SIG-M5 treated with dmso at 0.1 percent for 504 hours (cell line): ENCODE measurements around the gene HLA-DRB5.
"Not testable (repeated sequence)": the region's sequence is repeated elsewhere in the genome, so short reads cannot be mapped to it uniquely, and the experiment has no call there.

Experiments used
- DNase-seq: peaks from one replicate; lab custom pipeline; 2025; ENCODE audit not compliant: unreplicated experiment; lab: John Stamatoyannopoulos, UW

Gene HLA-DRB5

GRCh38 chr6:32529697-32530430 is at the start of gene HLA-DRB5:
Gene HLA-DRB5, minus strand, starts transcription at chr6:32530287. Its CDS starts 63 bp downstream, at chr6:32530224.
- no peak for DNase-seq

GRCh38 chr6:32578962-32579361 is 48.9 kb upstream of the HLA-DRB5 start:
- no peak for DNase-seq

- DNase-seq, result not testable (repeated sequence)
Measured at GRCh38 chr6:32577493-32577892, 47.4 kb upstream of the HLA-DRB5 start.

- DNase-seq, result no peak
Measured at GRCh38 chr6:32576250-32576649, 46.2 kb upstream of the HLA-DRB5 start.

GRCh38 chr6:32570363-32570905 is 40.3 kb upstream of the HLA-DRB5 start:
- DNase-seq, result no peak

GRCh38 chr6:32568561-32568960 is 38.5 kb upstream of the HLA-DRB5 start:
- no peak for DNase-seq

GRCh38 chr6:32566957-32567356 is 36.9 kb upstream of the HLA-DRB5 start:
- no peak for DNase-seq

GRCh38 chr6:32565511-32565910 is 35.4 kb upstream of the HLA-DRB5 start:
- no peak for DNase-seq

- DNase-seq, result peak; percentile 15
Measured at GRCh38 chr6:32562940-32563339, 32.9 kb upstream of the HLA-DRB5 start.

GRCh38 chr6:32559747-32560146 is 29.7 kb upstream of the HLA-DRB5 start:
- DNase-seq, result no peak

- no peak for DNase-seq
Measured at GRCh38 chr6:32558426-32559057, 28.5 kb upstream of the HLA-DRB5 start.

GRCh38 chr6:32554116-32554965 is 24.3 kb upstream of the HLA-DRB5 start:
- no peak for DNase-seq

GRCh38 chr6:32553037-32553742 is 23.1 kb upstream of the HLA-DRB5 start:
- DNase-seq, result no peak

- no peak for DNase-seq
Measured at GRCh38 chr6:32551410-32551809, 21.3 kb upstream of the HLA-DRB5 start.

- DNase-seq, result no peak
Measured at GRCh38 chr6:32539839-32540238, 9.8 kb upstream of the HLA-DRB5 start.

- not testable (repeated sequence) for DNase-seq
Measured at GRCh38 chr6:32530431-32530793, 325 bp upstream of the HLA-DRB5 start.

GRCh38 chr6:32522302-32523047 is 7.6 kb downstream of the HLA-DRB5 start:
- DNase-seq, result no peak

- no peak for DNase-seq
Measured at GRCh38 chr6:32519910-32520258, 10.2 kb downstream of the HLA-DRB5 start.

- DNase-seq, result no peak
Measured at GRCh38 chr6:32519118-32519909, 10.8 kb downstream of the HLA-DRB5 start.
